PC-3 (cell line): Measurements from ENCODE around the gene NRAP. TPM values are rescaled to one million over a fixed set of nuclear protein-coding genes. Genes with fewer than 3 reads are reported as not detected.

Experiments used
- ATAC-seq: fragments of 200-7000 bp; cut with Tn5 transposase; 2 replicates; pipeline ENCODE4 v1.9.1; 2020; ENCODE audit warnings: mild to moderate bottlenecking, moderate library complexity
- BruUV-seq: library from RNA; stranded (reverse); fragments of 400-500 nt; replicated peaks from 2 replicates; lab custom pipeline; 2021; lab: Mats Ljungman, UMichigan
- CTCF ChIA-PET: fragments of 300-600 bp; sonication (Branson Sonifier 250); formaldehyde crosslinking; loops from one replicate; lab custom pipeline; 2022; ENCODE audit warnings: antibody characterized with exemption; lab: Charles Lee
- POLR2A ChIA-PET: fragments of 300-600 bp; sonication (Branson Sonifier 250); formaldehyde crosslinking; loops from one replicate; lab custom pipeline; 2022; ENCODE audit warnings: antibody characterized with exemption; ENCODE audit not compliant: unreplicated experiment; lab: Charles Lee
- DNase-seq: peaks from one replicate; pipeline ENCODE4 v3.0.0-alpha.2; 2015
- H2AFZ ChIP-seq: fragments of 300-600 bp; sonication (generic); 2 replicates; pipeline ENCODE4 v1.6.0; 2016; ENCODE audit warnings: antibody characterized with exemption, low read length
- H3F3A ChIP-seq: fragments of 300-600 bp; sonication (generic); one replicate; pipeline ENCODE4 v1.6.0; 2017; ENCODE audit warnings: antibody characterized with exemption, low read length, control low read depth, mild to moderate bottlenecking; ENCODE audit not compliant: unreplicated experiment
- H3K27ac ChIP-seq: fragments of 300-600 bp; sonication (generic); 2 replicates; pipeline ENCODE4 v1.5.1; 2016; ENCODE audit warnings: mild to moderate bottlenecking, low read length
- H3K27me3 ChIP-seq: fragments of 300-600 bp; sonication (generic); 2 replicates; pipeline ENCODE4 v1.6.1; 2016; ENCODE audit warnings: low read length, mixed read lengths
- H3K36me3 ChIP-seq: fragments of 300-600 bp; sonication (generic); 2 replicates; pipeline ENCODE4 v1.6.1; 2016; ENCODE audit warnings: low read depth, mixed run types, low read length, mixed read lengths
- H3K4me1 ChIP-seq: fragments of 300-600 bp; sonication (generic); 2 replicates; pipeline ENCODE4 v1.5.1; 2016; ENCODE audit warnings: low read length; ENCODE audit not compliant: insufficient read depth
- H3K4me2 ChIP-seq: fragments of 300-600 bp; sonication (generic); 2 replicates; pipeline ENCODE4 v1.6.0; 2016; ENCODE audit warnings: low read length
- H3K4me3 ChIP-seq: fragments of 300-600 bp; sonication (generic); 2 replicates; pipeline ENCODE4 v1.5.1; 2016; ENCODE audit warnings: mild to moderate bottlenecking, low read length, mixed read lengths
- H3K79me2 ChIP-seq: fragments of 300-600 bp; sonication (generic); 2 replicates; pipeline ENCODE4 v1.6.1; 2017; ENCODE audit warnings: low read length, mixed read lengths
- H3K9ac ChIP-seq: fragments of 300-600 bp; sonication (generic); 2 replicates; pipeline ENCODE4 v1.6.0; 2016; ENCODE audit warnings: mild to moderate bottlenecking, low read length
- H3K9me2 ChIP-seq: fragments of 300-600 bp; sonication (generic); replicated peaks from 2 replicates; pipeline ENCODE4 v1.6.1; 2016; ENCODE audit warnings: mixed run types, low read length, mixed read lengths
- H3K9me3 ChIP-seq: fragments of 300-600 bp; sonication (generic); 2 replicates; pipeline ENCODE4 v1.6.1; 2016; ENCODE audit warnings: low read length, mixed read lengths
- H4K20me1 ChIP-seq: fragments of 300-600 bp; sonication (generic); 2 replicates; pipeline ENCODE4 v1.6.1; 2016; ENCODE audit warnings: low read length, mixed read lengths
- EZH2 ChIP-seq: fragments of 300-600 bp; sonication (generic); IDR thresholded peaks from one replicate; pipeline ENCODE4 v1.6.1; 2017; ENCODE audit warnings: antibody characterized with exemption, mild to moderate bottlenecking, low read length; ENCODE audit not compliant: unreplicated experiment
- EZH2phosphoT487 ChIP-seq: fragments of 300-600 bp; sonication (generic); IDR thresholded peaks from 2 replicates; pipeline ENCODE4 v1.6.1; 2018; ENCODE audit warnings: mild to moderate bottlenecking, antibody characterized with exemption, low read length, borderline replicate concordance
- intact Hi-C: fragments of 100-400 bp; cut with micrococcal nuclease; formaldehyde crosslinking; loops from 2 replicates; pipeline ENCODE4 v1.9.0; 2023
- total RNA-seq: library from RNA; depleted of rRNA; stranded (reverse); fragments of >200 nt; gene quantifications from 2 replicates; pipeline ENCODE4 v1.2.3, GENCODE V29; 2014
- TF ChIP-seq, protein P1 (sequence below): fragments of 300-600 bp; sonication (generic); conservative IDR thresholded peaks from 2 replicates; pipeline ENCODE4 v1.5.1; 2017; ENCODE audit warnings: antibody characterized with exemption, low read depth, mild to moderate bottlenecking, low read length

Gene NRAP
- total RNA-seq, 1 experiment from 2014 or later: not detected

DNA sequence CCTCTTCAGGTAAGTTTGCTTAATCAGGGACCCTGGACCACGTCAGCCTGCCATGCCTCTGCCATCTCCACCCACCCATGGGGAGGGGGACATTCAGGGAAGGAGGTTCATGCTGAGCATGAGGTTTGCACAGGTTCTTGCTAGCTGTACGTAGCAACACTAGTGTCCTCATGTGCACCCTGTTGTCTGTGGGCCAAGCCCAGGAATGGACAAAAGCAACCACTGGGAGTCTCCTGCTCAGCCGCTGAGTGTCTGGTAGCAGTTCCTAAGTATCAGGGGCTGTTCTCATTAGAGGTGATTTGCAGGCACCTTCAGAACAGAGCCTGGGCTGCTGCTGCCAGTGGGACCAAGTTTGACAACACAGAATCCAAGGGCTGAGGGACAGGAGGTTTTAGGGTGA lies 33.8 kb upstream of the NRAP start:
- DNase-seq (no peak), ATAC-seq (no peak)
- Histone ChIP-seq H3K9ac (no peak overlapping the region), H3K4me3 (no peak overlapping the region), H3F3A (no peaks in the 10 kb centered on the region), H3K79me2 (no peaks in the 10 kb centered on the region), H3K27me3 (no peaks in the 10 kb centered on the region), H2AFZ (no peak overlapping the region), H3K36me3 (peaks cover 12% of the 10 kb centered on the region), H3K4me2 (no peak overlapping the region), H3K4me1 (no peaks in the 10 kb centered on the region), H3K9me3 (0 out of 2 replicates have a peak, but pooled peaks cover 10% of the 10 kb centered on the region), H3K9me2 (no peaks in the 10 kb centered on the region), H3K27ac (no peak overlapping the region), H4K20me1 (no peaks in the 10 kb centered on the region)
- CTCF ChIA-PET: no interaction called here
- POLR2A ChIA-PET: no interaction called here
- TF ChIP-seq, protein P1, sequence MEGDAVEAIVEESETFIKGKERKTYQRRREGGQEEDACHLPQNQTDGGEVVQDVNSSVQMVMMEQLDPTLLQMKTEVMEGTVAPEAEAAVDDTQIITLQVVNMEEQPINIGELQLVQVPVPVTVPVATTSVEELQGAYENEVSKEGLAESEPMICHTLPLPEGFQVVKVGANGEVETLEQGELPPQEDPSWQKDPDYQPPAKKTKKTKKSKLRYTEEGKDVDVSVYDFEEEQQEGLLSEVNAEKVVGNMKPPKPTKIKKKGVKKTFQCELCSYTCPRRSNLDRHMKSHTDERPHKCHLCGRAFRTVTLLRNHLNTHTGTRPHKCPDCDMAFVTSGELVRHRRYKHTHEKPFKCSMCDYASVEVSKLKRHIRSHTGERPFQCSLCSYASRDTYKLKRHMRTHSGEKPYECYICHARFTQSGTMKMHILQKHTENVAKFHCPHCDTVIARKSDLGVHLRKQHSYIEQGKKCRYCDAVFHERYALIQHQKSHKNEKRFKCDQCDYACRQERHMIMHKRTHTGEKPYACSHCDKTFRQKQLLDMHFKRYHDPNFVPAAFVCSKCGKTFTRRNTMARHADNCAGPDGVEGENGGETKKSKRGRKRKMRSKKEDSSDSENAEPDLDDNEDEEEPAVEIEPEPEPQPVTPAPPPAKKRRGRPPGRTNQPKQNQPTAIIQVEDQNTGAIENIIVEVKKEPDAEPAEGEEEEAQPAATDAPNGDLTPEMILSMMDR: no peak
- TF ChIP-seq EZH2phosphoT487 (no peak), EZH2 (no peak)
- intact Hi-C loops: no loop called here
- BruUV-seq: no TSS peak

- H3K27me3 ChIP-seq: no peaks in the 10 kb centered on the region
- H3K4me2 ChIP-seq: no peak overlapping the region
- H2AFZ ChIP-seq: no peak overlapping the region
- no peak for DNase-seq
- no peak overlapping the region for H3K27ac ChIP-seq
- no TSS peak for BruUV-seq
- no peaks in the 10 kb centered on the region for H3K4me1 ChIP-seq
- H3F3A ChIP-seq: no peaks in the 10 kb centered on the region
- 0 out of 2 replicates have a peak, but pooled peaks cover 11% of the 10 kb centered on the region for H3K9me3 ChIP-seq
- POLR2A ChIA-PET: no interaction called here
- CTCF ChIA-PET: no interaction called here
- TF ChIP-seq, protein P1: no peak
- TF ChIP-seq EZH2phosphoT487: no peak
- TF ChIP-seq EZH2: no peak
- intact Hi-C loops: no loop called here
- no peak overlapping the region for H3K9ac ChIP-seq
- no peaks in the 10 kb centered on the region for H4K20me1 ChIP-seq
- 0 out of 2 replicates have a peak, but pooled peaks cover 2% of the 10 kb centered on the region for H3K79me2 ChIP-seq
- H3K9me2 ChIP-seq: no peaks in the 10 kb centered on the region
- peaks cover 12% of the 10 kb centered on the region for H3K36me3 ChIP-seq
- ATAC-seq: no peak
- H3K4me3 ChIP-seq: no peak overlapping the region
These were observed 31.9 kb upstream of the NRAP start for GRCh38 chr10:113695691-113696090.

- H3K79me2 ChIP-seq: 0 out of 2 replicates have a peak, but pooled peaks cover 4% of the 10 kb centered on the region
- CTCF ChIA-PET: no interaction called here
These were observed 29.5 kb upstream of the NRAP start for GRCh38 chr10:113693348-113693747.

More at GRCh38 chr10:113693348-113693747, 29.5 kb upstream of the NRAP start:
- POLR2A ChIA-PET: no interaction called here
- H3F3A ChIP-seq: no peaks in the 10 kb centered on the region
- TF ChIP-seq EZH2: no peak
- TF ChIP-seq EZH2phosphoT487: no peak
- TF ChIP-seq, protein P1: no peak
- H3K4me2 ChIP-seq: no peak overlapping the region
- no peaks in the 10 kb centered on the region for H3K9me2 ChIP-seq
- DNase-seq (no peak), ATAC-seq (no peak)
- H3K27me3 ChIP-seq: no peaks in the 10 kb centered on the region
- H3K9me3 ChIP-seq: 0 out of 2 replicates have a peak, but pooled peaks cover 11% of the 10 kb centered on the region
- H3K36me3 ChIP-seq: peaks cover 12% of the 10 kb centered on the region
- intact Hi-C loops: no loop called here
- no peak overlapping the region for H3K9ac ChIP-seq
- H2AFZ ChIP-seq: no peak overlapping the region
- BruUV-seq: no TSS peak
- H4K20me1 ChIP-seq: no peaks in the 10 kb centered on the region
- no peak overlapping the region for H3K27ac ChIP-seq
- H3K4me3 ChIP-seq: no peak overlapping the region
- no peaks in the 10 kb centered on the region for H3K4me1 ChIP-seq
